Measurements from ENCODE around the gene TNNT3.
"Not testable (repeated sequence)": the region's sequence is repeated elsewhere in the genome, so short reads cannot be mapped to it uniquely, and the experiment has no call there.

TNNT3 gene

DNA sequence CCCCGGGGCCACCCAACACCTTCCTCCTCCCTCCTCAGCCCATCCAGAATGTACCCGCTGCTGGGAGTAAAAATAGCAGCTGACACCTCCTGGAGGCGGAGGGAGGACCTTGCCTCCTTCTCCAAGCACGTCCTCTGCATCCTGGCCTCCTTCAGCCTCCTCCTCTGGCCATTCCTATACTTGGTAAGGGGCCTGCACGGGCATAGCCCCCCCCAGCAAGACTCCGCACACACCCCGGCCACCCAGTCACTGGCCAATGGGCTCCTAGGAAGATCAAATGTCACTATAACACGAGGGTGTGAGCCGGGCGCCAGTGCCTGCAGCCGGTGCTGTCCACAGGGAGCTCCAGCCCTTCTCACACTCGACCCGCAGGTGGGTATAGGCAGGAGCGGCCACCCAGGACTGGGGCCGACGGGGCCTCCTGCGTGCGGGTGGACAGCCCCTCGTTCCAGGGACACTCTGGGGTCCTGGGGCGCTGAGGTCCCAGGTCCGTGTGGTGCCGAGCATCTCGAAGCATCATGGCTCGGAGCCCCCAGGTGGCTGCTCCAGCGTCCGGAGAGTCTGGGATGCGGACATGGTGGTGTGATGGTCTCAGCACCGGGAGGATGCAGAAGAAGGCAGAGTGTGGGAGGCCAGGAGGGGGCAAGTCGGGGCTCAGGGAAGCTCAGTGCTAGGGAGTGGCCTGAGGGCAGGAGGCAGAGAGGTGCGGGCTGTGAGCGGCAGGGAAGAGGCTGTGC, at the start of gene TNNT3:
TSS of gene TNNT3 (plus strand) at position 313 of the 737 bp plus-strand sequence. CDS start 3,172 bp downstream, outside the sequence.
- DNase-seq (ENCODE audit: low read depth), result no peak

- no peak for DNase-seq (ENCODE audit: low read depth)
These were observed 49.2 kb upstream of the TNNT3 start for GRCh38 chr11:1870326-1870696.

DNA sequence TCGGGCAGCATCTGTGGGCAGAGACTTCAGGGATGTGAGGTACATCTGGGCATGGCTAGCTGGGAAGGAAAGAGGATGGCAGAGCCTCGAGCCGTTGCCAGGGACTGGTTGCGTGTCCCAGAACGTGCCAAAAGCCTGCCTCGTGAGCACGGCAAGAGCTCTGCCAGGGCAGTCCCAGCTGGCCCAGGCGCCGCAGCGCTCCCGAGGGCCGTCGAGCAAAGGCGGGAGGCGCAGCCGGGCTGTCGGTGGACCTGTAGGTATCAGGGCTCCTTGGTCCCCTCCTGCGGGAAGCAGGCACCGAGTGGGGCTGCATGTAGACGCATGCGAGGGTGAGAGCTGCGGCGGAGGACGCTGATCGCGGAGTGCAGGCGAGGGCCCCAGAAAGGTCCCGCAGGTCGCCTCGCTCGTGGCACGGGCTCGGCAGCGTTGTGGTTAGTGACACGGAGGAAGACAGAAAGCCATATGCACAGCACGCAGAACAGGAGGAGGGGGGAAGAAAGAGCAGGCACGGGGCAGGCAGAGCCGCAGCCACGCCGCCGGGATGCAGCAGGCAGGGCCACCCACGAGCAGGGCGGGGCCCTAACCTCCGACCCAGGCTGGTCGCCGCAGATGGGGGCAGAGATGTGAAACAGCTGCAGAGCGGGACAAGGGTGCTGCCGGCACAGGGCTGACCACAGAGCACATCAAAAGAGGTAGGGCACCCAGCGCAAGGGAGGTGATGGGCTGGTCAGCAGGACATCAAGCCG, 48.6 kb upstream of the TNNT3 start:
- DNase-seq (ENCODE audit: low read depth), result no peak

GRCh38 chr11:1871531-1871930, 48.0 kb upstream of the TNNT3 start:
- DNase-seq (ENCODE audit: low read depth), result no peak

DNA sequence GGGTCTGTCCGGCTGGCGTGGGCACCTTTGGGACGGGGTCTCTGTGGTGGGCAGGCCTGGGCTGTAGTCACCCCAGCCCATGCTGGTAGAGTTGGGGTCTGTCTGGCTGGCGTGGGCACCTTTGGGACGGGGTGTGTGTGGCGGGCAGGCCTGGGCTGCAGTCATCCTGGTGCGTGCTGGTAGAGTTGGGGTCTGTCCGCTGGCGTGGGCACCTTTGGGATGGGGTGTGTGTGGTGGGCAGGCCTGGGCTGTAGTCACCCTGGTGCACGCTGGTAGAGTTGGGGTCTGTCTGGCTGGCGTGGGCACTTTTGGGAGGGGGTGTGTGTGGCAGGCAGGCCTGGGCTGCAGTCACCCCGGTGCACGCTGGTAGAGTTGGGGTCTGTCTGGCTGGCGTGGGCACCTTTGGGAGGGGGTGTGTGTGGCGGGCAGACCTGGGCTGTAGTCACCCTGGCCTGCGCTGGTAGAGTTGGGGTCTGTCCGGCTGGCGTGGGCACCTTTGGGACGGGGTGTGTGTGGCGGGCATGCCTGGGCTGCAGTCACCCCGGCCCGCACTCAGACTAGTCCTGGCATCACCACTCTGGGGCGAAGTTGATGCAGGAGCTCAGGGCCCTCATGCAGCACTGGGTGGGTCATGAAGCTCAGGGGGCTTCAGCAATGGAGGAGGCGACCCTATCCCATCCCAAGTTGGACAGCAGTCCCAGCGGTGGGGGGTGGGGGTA, 47.1 kb upstream of the TNNT3 start:
- no peak for DNase-seq (ENCODE audit: low read depth)

GRCh38 chr11:1873048-1873812, 46.3 kb upstream of the TNNT3 start:
- DNase-seq (ENCODE audit: low read depth), result no peak

- DNase-seq (ENCODE audit: low read depth), result not testable (repeated sequence)
These were observed 45.7 kb upstream of the TNNT3 start for GRCh38 chr11:1873813-1874150.

GRCh38 chr11:1874441-1875092, 44.9 kb upstream of the TNNT3 start:
- DNase-seq (ENCODE audit: low read depth), result not testable (repeated sequence)

DNA sequence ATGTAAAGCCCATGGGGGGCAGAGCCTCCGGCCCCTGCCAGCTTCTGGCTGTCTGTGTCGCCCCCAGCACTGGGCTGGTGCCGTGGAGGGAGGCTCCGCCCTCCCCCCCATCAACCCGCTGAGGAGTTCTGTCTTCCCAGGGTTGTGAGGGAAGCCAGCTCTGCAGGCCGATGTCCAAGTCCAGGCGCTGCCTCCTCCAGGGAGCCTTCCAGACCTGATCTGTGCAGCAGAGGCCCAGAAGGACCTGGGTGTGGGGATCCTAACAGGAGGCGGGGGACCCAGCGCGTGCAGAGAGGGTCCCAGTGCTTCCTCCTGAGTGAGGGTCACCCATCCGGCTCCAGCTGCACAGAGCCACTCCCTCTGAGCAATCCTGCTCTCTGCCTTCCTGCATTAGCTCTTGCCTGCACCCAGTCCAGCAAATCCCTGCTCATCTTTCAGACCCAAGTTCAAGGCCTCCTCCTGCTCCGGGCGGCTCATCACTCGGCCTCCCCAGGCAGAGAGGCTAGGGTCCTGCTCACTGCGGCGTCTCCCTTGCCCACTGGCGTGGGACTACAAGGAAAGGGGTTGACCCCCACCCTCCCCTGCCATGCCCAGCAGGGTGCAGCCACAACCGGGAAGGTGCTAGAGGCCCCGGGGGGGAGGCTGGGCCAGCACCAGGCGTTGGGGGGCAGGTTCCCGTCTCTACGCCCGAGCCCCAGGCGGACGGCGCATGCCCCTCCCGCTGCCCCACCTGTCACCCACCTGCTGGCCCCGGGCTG, 44.2 kb upstream of the TNNT3 start:
- no peak for DNase-seq (ENCODE audit: low read depth)

DNA sequence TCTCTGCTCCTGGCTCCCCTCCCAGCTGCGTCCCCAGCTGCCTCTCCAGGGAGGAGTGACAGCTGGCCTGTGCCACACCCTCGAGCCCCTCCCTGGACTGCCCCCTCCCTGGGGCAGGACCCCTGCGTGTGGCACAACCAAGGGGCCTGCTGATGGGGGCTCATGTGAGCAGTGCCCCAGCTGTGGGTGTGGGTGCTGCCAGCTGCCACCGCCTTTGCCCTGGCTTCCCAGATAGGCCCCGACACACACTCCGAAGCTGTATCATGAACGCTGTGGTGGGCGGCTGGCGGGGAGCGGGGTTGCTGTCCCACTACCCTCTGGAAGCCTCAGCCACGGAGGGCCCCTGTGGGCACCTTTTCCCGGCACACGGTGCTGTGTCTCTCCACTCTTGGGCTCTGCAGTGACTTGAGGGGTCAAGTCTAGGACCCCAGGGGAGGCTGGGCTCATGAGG, 43.6 kb upstream of the TNNT3 start:
- DNase-seq (ENCODE audit: low read depth), result not testable (repeated sequence)

DNA sequence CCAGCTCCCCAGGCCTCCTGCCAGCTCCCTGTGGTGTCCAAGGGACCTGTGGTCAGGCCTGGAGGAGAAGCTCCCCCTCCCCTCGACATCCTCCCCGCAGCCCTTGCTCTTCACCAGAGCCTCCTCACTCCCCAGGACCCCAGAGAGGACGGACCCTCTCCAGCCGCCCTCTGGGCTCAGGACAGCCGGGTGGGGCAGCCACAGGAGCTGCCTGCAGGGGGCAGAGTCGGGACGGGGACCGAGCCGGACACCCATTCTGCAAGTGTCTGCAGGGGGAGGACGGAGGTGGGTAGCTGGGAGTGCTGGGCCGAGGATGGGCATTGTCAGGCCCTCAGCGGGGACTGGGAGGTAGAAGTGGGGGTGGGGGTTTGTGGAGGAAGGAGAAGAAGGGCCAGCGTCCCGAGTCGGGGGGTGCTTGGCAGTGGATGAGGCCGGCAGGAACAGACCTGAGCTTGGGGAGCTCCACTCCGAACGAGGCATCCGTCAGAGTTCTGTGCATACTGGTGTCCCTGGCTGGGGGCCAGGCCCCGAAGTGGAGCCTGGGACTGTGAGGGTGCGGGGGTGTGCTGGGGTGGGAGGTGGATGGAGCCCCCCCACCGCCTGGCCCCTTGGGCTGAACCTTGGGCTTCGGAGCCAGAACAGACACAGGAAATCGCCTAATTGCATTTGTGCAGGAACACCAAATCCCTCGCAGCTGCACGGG, 43.0 kb upstream of the TNNT3 start:
- no peak for DNase-seq (ENCODE audit: low read depth)

DNA sequence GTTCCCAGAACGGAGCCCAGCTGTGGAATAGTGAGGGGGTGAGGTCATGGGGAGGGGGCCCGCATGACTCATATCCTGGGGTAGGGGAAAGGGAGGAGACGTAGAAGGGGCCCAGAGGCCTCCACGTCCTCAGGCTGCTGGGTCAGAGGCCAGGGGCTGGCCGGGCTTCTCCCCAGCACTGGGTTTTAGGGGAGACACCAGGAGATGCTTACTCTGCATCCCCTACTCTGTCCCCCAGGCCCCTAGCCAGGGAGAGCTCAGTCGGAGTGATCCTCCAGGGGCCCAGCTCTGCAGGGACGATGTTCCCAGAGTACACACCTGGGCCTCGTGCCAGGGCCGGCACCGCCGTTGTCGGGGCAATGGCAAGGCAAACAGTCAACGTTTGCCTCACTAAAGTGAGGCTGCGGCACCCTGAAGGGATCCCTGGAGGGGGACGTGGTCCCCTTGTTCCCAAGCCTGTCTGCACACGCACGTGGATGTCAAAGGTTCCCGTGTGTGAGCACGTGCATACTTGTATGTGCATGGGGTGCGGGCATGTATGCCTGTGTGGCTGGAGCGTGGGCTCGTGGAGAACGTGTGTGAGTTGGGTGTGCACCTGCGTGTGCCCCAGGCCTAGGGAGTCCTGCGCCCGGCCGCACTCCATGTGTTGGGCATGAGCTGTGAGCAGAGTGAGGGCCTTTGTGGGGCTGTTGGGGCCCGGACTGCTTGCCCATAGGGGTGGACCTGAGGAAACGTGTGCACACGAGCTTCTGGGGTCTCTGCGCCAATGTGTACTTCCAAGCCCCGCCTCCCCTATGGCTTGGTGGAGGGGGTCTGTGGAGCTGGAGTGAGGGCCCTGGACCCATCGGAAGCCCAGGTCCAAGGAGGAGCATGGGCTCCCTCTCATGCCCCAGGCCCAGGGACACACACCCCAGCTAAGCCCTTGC, 42.0 kb upstream of the TNNT3 start:
- DNase-seq (ENCODE audit: low read depth), result no peak

DNA sequence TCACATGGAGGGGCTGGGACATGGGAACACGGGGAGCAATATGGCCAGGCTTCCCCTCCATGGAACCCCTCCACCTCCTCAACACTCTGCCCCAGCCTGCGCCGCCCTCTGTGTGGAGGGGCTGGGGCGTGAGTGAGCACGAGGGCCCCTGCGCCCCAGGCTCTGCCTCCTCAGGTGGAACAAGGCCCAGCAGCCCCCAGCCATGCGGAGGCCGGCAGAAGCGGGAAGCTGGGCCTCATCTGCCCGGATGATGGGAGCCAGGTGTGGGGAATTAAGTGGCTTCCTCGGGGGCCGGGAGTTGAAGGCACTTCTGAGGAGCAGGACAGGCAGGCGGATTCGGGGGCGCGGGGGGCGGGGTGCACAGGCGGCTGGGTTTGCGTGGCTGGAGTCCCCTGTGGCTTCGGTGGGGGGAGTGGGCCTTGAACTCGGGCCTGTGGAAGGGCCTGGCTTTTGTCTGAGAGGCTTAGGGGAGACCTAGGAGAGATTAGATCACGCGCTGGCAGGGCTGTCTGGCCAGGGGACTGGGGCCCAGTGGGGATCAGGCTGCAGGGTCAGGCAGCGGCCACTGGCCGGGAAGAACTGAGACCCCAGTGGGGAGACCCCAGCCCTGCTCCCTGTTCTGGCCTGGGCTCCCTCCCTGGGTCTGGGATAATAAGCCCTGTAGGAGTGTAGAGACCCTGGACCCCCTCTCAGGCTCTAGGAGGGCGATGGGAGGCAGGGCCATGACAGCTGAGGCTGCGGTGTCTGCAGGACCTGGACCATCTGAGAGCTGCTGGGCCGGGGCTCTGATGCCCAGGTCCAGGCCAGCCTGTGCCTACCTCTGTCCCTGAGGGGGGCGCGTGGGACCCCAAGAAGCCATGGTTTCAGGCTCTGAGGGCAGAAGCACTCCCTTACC, 41.1 kb upstream of the TNNT3 start:
- DNase-seq (ENCODE audit: low read depth), result no peak

DNA sequence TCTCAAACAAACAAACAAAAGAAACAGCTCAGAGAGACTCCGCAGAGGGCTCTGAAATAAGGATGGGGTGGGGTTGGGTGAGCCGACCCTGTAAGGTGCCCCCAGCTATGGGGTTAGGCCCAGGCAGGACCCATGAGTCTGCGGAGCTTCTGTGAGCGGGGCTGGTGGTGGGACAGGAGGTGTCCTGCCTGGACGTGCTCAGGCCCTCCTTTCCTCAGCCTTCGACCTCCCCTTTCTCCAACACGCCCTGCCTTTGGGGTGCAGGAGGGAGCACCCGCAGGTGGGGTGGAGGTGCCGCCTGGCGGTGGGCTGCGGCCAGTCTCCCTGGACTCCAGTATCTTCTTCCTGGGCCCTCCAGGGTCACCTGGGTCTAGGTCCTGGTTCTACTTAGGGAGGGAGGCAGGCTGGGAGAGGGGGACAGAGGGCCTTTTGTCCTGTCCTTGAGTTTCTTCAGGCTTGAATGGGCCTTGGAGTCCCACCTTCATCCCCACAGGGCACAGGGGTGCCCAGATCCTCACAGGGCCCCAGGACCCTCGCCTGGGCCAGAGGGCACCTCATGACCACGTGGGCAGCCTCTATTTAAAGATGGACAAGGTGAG, 40.1 kb upstream of the TNNT3 start:
- DNase-seq (ENCODE audit: low read depth), result no peak

GRCh38 chr11:1879941-1880720, 39.4 kb upstream of the TNNT3 start:
- no peak for DNase-seq (ENCODE audit: low read depth)

- DNase-seq (ENCODE audit: low read depth), result no peak
These were observed 38.6 kb upstream of the TNNT3 start for GRCh38 chr11:1880746-1881441.

Measured in GM04503 (cell line).